T follicular helper cell (primary cell): ENCODE results near the gene PTPRM.

Source experiments
- DNase-seq: peaks from one replicate; pipeline ENCODE4 v3.0.0-alpha.2; 2020; ENCODE audit warnings: low read depth

The PTPRM gene

GRCh38 chr18:8397034-8397433 is 829.9 kb downstream of the PTPRM start:
- DNase-seq = no peak

GRCh38 chr18:8399138-8399537 is 832.0 kb downstream of the PTPRM start:
- DNase-seq = no peak

- no peak for DNase-seq
Observed at GRCh38 chr18:8400193-8400752, 833.2 kb downstream of the PTPRM start.

DNA sequence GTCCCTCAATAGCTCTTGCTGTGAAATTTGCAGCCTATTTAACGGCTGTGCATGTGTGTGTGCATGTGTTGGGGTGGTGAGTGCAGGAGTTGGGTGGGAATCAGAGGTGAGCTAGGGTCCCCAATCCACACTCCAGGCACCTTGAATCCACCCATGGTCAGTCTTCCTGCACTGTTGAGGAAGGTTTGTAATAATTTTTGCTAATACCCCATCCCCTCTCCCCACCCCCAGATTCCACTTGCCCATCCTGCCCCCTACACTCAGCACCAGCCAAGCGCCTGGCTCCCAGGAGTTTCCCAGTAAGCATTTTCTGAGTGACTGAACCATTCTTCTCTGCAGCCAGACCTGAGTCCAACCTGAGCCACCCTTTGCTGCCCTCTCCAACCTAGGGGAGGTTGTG is 833.7 kb downstream of the PTPRM start:
- no peak for DNase-seq

DNA sequence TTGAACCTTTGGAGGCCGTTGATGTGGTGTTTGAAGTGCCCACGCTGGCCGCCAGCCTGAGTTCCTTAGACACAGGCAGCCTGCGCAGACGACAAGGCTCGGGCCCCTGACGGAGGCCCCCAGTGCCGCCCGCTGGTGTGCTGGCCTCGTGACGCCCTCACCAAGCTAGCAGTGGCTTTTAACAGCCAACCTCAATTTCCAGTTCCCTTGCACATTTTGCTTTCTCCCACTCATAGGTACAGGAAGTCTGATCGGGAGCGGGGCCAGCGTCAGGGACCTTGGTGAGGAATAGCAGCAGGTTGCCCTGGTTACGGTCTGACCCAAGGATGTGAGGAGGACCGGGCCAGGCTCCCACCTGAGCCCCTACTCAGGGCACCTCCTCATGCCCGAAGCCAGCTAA is 834.5 kb downstream of the PTPRM start:
- DNase-seq = no peak

DNA sequence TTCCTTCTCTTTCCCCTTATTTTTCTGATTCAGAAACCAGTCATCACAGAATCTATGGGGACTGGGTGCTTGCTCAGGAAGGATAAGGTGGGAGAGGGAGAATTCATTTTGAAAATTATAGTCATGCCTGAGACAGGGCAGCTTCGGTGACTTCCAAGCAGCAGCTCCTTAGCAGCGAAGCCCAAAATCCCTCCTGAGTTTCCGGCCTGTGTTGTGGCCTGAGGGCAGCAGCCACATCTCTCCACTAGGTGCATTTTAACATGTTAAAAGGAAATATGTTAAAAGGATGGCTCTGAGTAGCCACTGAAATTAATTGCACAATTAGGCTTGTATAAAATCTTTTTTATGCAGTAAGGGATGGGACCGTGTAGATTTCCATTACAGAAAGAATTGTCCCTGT is 835.1 kb downstream of the PTPRM start:
- no peak for DNase-seq

DNA sequence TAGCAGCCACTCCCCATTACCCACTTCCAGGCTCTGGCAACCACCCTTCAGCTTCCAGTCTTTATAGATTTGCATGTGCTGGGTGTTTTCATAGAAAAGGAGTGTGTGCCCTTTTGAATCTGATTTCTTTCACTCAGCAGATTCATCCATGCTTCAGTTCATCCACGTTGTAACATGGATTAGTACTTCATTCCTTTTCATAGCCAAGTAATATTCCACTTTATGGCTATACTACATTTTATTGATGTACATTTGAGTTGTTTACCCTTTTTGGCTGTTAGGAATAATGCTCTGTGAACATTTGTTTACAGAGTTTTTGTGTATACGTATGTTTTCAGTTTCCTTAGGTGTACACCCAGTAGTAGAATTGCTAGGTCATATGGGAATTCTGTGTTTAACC is 836.6 kb downstream of the PTPRM start:
- no peak for DNase-seq

GRCh38 chr18:8406186-8406867 is 839.2 kb downstream of the PTPRM start:
- DNase-seq = no peak

- no peak for DNase-seq
Observed at GRCh38 chr18:8406868-8407250, 839.7 kb downstream of the PTPRM start.

GRCh38 chr18:8409151-8409550 is 842.0 kb downstream of the PTPRM start:
- DNase-seq = no peak

- no peak for DNase-seq
Observed at GRCh38 chr18:8411492-8411891, 844.4 kb downstream of the PTPRM start.

GRCh38 chr18:8412117-8412516 is 845.0 kb downstream of the PTPRM start:
- DNase-seq = no peak

DNA sequence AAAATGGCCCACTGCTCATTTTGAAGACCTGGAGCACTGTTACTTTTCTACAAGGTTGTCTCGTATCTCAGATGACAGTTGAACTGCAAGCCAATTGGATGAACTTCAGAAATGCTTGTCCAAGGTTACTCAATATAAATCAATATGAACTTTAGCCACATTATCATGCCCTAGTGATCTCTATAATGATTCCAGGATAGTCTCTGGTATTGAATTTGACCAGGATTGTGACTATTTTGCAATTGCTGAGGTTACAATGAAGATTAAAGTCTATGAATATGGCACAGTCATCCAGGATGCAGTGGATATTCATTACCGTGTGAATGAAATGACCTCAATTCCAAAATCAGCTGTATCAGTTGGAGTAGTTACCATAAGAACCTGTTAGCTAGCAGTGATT is 846.1 kb downstream of the PTPRM start:
- DNase-seq = no peak

DNA sequence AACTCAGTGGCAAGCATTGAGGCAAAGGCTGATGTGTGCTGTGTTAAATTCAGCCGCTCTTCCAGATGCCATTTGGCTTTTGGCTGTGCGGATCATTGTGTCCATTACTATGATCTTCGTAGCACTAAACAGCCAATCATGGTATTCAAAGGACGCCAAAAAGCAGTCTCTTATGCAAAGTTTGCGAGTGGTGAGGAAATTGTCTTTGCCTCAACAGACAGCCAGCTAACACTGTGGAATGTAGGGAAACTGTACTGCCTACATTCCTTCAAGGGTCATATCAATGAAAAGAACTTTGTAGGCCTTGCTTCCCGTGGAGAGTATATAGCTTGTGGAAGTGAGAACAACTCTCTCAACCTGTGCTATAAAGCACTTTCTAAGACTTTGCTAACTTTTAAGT is 846.6 kb downstream of the PTPRM start:
- DNase-seq = no peak

DNA sequence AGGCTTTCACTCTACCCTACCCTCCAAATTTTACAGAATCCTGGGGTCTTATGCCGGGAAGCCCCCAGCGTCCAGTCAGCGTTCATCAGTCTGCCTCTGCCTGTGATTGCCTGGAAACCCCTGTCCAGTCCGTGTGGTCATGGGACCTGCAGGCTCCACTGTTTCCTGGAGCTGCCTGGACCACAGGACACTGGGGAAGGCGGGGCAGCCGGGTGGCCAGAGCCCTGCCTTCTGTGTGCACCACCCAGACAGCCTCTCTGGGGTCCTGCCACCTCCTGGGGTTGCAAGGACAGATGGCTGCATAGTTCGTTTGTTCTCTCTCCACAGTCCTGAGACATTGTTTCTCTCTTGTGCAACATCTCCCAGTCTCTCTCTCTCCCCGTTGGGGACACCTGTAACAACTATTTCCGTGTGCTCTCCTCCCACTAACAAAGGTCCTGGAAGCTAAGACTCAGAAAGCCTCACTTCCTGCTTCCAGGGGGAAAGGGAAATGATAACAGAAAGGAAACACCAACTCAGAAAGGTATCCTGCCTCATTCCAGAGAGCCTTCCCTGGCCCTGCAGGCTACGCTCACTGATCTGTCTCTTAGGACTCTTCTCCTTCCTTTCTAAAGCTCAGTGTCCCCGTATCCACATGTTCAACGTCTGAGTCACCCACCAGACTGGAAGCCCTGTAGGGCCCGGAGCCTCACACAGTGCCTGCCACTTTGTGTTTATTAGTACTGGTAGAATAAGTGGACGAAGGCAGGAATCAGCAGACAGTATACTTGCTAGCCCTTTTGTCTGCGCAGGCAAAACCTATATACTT is 849.3 kb downstream of the PTPRM start:
- DNase-seq = no peak

GRCh38 chr18:8422391-8422790 is 855.3 kb downstream of the PTPRM start:
- DNase-seq = no peak

GRCh38 chr18:8423051-8423557 is 856.0 kb downstream of the PTPRM start:
- DNase-seq = no peak

GRCh38 chr18:8424481-8424880 is 857.4 kb downstream of the PTPRM start:
- DNase-seq = no peak

DNA sequence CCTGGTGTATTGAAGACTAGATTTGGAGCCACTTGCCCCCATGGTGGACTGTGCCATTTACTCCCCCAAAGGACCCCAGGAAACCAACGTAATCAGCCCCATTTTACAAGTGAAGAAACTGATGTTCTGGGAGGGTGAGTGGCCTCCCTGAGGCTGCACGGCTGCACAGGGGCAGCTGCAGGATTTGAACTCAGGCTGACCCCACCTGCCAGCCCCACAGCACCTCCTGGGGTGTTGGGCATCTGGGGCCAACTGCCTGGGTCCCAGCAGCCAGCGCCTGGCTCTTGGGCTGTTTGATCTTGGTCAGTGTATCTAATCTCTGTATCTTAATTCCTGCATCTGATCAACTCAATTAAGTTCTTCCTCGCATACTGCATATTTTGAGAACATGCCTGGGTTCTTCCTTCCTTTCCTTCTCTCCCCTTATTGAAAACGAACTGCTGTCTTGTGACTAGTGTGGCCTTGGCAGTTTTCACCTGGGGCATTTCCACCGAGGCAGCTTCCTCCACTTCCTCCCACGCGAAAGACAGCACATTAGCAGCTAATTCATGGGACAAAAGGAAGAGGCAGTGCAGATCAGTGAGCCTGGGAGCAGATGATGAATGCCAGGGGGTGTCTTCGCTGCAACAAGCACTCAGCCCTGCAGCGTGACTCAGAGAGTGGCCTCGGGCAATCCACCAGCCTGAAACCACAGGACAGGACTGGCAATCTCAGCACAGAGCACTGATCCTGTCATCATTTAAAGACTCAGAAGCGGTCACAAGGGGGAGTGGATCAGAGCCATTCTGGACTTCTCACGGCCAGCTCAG is 858.0 kb downstream of the PTPRM start:
- no peak for DNase-seq

DNA sequence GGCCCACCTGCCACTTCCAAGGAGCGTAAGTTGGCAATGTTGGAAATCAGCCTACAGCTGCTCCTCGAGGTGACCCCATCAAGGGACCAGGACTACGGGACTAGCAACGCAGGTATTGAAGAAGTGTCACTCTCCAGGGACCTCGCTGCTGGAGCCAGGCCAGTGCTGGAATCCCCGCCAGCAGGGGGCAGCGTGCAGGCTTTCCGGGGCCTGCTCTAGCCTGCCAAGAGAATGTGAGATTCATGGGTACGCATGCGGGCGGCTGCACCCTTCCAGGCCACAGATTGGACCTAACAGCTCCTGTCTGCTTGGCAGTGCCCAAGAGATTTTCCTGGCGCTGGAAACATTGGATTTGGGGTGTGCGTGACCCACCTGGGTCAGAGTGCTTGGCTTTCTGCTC is 859.3 kb downstream of the PTPRM start:
- no peak for DNase-seq

DNA sequence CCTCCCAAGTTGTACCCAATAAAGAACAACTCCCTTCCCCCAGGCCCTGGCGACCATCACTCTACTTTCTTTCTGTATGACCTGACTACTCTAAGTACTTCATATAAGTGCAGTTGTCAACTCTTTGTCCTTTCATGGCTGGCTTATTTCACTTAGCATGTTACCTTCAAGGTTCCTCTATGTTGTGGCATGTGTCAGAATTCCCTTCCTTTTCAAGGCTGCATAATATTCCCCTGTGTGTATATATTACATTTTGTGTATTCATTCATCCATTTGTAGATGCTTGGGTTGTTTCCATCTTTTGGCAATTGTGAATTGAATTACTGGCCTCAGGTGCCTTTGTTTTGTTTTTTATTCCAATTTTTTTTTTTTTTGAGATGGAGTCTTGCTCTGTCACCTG is 860.2 kb downstream of the PTPRM start:
- DNase-seq = no peak

DNA sequence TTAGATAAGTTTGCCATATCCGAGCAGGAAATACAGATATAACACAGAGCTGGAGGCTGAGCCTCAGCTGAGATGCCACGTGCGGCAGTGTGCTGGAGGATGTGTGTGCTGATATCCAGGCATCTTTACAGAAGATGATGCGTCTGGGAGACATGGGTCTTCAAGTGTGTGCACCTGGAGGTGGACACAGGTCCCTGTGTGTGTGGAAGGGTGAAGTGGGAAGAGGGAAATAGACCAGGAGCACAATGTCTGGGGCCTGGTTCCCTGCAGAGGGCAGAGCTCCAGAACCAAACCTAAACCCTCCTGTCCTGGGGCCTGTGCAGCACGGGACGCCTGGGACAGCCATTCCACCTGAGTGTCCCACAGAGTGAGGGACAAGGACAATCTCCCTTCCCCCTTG is 861.8 kb downstream of the PTPRM start:
- DNase-seq = no peak
